Esophagus (tissue), 2 donors: Measurements from ENCODE around the gene TULP3. TPM values are rescaled to one million over a fixed set of nuclear protein-coding genes. Genes with fewer than 3 reads are reported as not detected.

Experiments
- H3K27ac ChIP-seq, 2 donors: one replicate each; pipeline ENCODE4 v1.5.1; 2013; ENCODE audit warnings: low read depth in 2 of 2, mild to moderate bottlenecking in 2 of 2, inconsistent platforms in 1 of 2, low read length in 1 of 2, moderate library complexity in 1 of 2
- H3K27me3 ChIP-seq, 2 donors: one replicate each; pipeline ENCODE4 v1.6.1; 2013; ENCODE audit warnings: low read length in 2 of 2, control low read depth in 1 of 2, mild to moderate bottlenecking in 1 of 2; ENCODE audit not compliant: insufficient read depth in 2 of 2, control insufficient read depth in 1 of 2
- H3K36me3 ChIP-seq, 2 donors: one replicate each; pipeline ENCODE4 v1.6.1; 2013; ENCODE audit warnings: low read length in 1 of 2; ENCODE audit not compliant: control insufficient read depth in 2 of 2, insufficient read depth in 2 of 2
- H3K4me1 ChIP-seq, 2 donors: one replicate each; pipeline ENCODE4 v1.6.1; 2013; ENCODE audit warnings: low read length in 1 of 2; ENCODE audit not compliant: control insufficient read depth in 2 of 2, insufficient read depth in 2 of 2
- H3K4me3 ChIP-seq, 2 donors: one replicate each; pipeline ENCODE4 v1.5.1; 2013; ENCODE audit warnings: low read length in 2 of 2, mild to moderate bottlenecking in 2 of 2, low read depth in 1 of 2, moderate library complexity in 1 of 2
- H3K9me3 ChIP-seq, 2 donors: one replicate each; pipeline ENCODE4 v1.6.1; 2013; ENCODE audit warnings: mild to moderate bottlenecking in 2 of 2, low read depth in 1 of 2, low read length in 1 of 2, moderate library complexity in 1 of 2; ENCODE audit not compliant: control insufficient read depth in 2 of 2, insufficient read depth in 1 of 2
- WGBS, 2 donors: extraction: QIAGEN DNeasy Blood & Tissue Kit; methylation state at CpG; one replicate each; pipeline ENCODE4 v1.1.7; 2013; 5-methylcytosine and 5-hydroxymethylcytosine counted together
- polyA plus RNA-seq, 2 donors: library from polyadenylated mRNA; stranded (reverse); fragments of 200-250 nt; gene quantifications; one replicate each; pipeline ENCODE4 v1.2.3, GENCODE V29; 2013
- donor health status: healthy with polysubstance abuse.
- donor health status: Bipolar disorder and iron deficiency.

The TULP3 gene
- polyA plus RNA-seq, 2 donors, result 12.8 to 15.0 TPM

DNA sequence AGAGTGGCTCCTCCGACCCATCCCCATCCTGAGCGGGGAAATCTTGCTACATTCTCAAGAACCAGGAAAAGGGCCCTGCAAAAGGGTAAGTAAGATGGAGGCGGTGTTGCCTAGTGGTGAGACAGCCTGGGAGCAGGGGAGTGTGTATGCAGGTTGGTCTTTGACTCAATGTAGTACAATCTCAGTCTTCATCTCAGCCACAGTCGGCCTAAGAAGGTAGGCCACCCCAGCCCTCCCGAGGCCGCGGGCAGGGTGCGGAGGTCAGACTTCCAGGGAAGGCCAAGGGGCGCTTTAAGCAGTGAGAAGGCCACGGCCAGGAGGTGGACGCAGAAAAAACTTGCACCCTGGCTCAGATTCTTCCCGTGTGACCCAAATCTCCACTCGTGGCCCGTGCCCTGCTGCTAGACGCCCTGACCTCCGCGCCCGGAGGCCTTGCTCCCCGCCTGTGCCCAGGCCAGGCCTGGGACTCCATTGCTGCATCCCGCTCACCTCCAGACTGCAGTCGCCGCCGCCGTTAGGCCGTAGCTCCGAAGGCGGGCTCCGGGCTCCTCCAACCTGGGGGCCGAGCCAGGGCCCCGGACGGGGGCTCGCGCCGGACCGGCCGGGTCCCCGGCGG is 14.2 kb upstream of the TULP3 start:
- H3K27ac ChIP-seq, result peak overlapping the region; percentile 34 to 97
- WGBS, 2 donors, result 4% methylated on average over 37 to 38 of the region's 38 CpGs
- no peaks in the 10 kb centered on the region for H3K27me3 ChIP-seq

GRCh38 chr12:2877047-2877952 is 13.4 kb upstream of the TULP3 start, which contains the start of the genes FOXM1 and RHNO1:
FOXM1 (minus strand) TSS chr12:2877174; CDS start chr12:2874478, 2,696 bp downstream.
RHNO1 (plus strand) TSS chr12:2877223; CDS start chr12:2885367, 8,144 bp downstream.
- 0% methylated on average over 59 to 70 of the region's 70 CpGs for WGBS, 2 donors
- no peaks in the 10 kb centered on the region for H3K27me3 ChIP-seq
- H3K27ac ChIP-seq, result peak within 1 kb of the TSS; percentile 90 to 97
- H3K9me3 ChIP-seq, result no peaks in the 10 kb centered on the region
- peaks cover 0 to 6% of the 10 kb centered on the region in 2 donors for H3K4me1 ChIP-seq
- H3K4me3 ChIP-seq, result peak within 1 kb of the TSS; percentile 64 to 86
- H3K36me3 ChIP-seq, result no peaks in the 10 kb centered on the region

More for the DNA sequence above, 14.2 kb upstream of the TULP3 start:
- Histone ChIP-seq H3K4me1 (peaks cover 0 to 6% of the 10 kb centered on the region in 2 donors), H3K4me3 (peak overlapping the region; percentile 64 to 86), H3K9me3 (no peaks in the 10 kb centered on the region), H3K36me3 (no peaks in the 10 kb centered on the region)

GRCh38 chr12:2877953-2878732 is 12.5 kb upstream of the TULP3 start:
- Histone ChIP-seq H3K4me3 (peak overlapping the region; percentile 64 to 86), H3K27ac (peak overlapping the region; percentile 90 to 97), H3K27me3 (no peaks in the 10 kb centered on the region), H3K4me1 (peaks cover 0 to 6% of the 10 kb centered on the region in 2 donors), H3K36me3 (no peaks in the 10 kb centered on the region), H3K9me3 (no peaks in the 10 kb centered on the region)
- 30% methylated on average over 16 of the region's 16 CpGs for WGBS, 2 donors

GRCh38 chr12:2879853-2880252 is 10.8 kb upstream of the TULP3 start:
- 97 to 99% methylated on average over 3 of the region's 3 CpGs for WGBS, 2 donors
- H3K36me3 ChIP-seq, result no peaks in the 10 kb centered on the region
- peaks cover 0 to 6% of the 10 kb centered on the region in 2 donors for H3K4me1 ChIP-seq
- H3K9me3 ChIP-seq, result no peaks in the 10 kb centered on the region
- no peak overlapping the region for H3K4me3 ChIP-seq
- no peaks in the 10 kb centered on the region for H3K27me3 ChIP-seq
- H3K27ac ChIP-seq, result no peak overlapping the region

DNA sequence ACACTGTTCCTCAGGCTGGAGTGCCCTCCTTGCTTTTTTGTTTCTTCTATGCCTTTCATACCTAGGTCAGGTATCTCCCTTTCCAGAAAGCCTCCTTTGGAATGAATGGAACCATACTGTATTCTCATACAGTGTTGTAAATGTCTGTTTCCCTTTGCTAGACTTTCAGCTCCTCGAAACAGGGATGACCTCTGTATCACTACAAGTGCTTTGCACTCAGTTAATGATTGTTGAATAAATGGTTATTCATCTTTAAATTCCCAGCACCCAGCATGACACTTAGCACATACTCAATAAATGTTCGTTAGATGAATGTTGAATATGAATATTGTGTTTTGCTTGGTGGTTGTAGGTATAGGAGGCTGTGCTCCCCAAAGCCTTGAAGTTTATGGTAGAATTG is 5.9 kb upstream of the TULP3 start:
- no peaks in the 10 kb centered on the region for H3K4me1 ChIP-seq
- H3K27ac ChIP-seq, result no peak overlapping the region
- H3K9me3 ChIP-seq, result no peaks in the 10 kb centered on the region
- no peak overlapping the region for H3K4me3 ChIP-seq
- no peaks in the 10 kb centered on the region for H3K27me3 ChIP-seq
- 78 to 86% methylated on average over 2 of the region's 2 CpGs for WGBS, 2 donors
- no peaks in the 10 kb centered on the region for H3K36me3 ChIP-seq

DNA sequence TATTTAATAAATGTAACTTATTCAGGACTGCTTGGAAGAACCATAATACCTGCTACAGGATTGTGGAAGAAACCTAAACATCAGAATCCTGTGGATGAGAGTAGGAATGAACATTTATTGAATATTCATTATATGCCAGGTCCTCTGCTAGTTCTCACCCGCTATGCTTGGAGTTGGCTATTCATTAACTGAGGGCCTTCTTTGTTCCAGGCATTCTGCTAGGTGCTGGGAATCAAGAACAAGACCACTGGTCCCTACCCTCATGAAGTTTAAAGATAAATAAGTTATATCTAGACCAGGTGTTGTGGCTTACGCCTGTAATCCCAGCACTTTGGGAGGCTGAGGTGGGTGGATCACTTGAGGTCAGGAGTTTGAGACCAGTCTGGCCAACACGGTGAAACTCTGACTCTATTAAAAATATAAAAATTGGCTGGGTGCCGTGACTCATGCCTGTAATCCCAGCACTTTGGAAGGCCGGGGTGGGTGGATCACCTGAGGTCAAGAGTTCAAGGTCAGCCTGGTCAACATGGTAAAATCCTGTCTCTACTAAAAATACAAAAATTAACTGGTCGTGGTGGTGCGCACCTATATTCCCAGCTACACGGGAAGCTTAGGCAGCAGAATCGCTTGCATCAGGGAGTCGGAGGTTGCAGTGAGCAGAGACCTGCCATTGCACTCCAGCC is 3.8 kb upstream of the TULP3 start:
- 85 to 89% methylated on average over 10 of the region's 10 CpGs for WGBS, 2 donors
- no peak overlapping the region for H3K27ac ChIP-seq
- H3K36me3 ChIP-seq, result no peaks in the 10 kb centered on the region
- no peaks in the 10 kb centered on the region for H3K27me3 ChIP-seq
- H3K9me3 ChIP-seq, result no peaks in the 10 kb centered on the region
- no peaks in the 10 kb centered on the region for H3K4me1 ChIP-seq
- no peak overlapping the region for H3K4me3 ChIP-seq

- Histone ChIP-seq H3K27me3 (no peaks in the 10 kb centered on the region), H3K36me3 (no peaks in the 10 kb centered on the region), H3K4me1 (no peaks in the 10 kb centered on the region), H3K9me3 (no peaks in the 10 kb centered on the region), H3K27ac (peak overlapping the region; percentile 90 to 92), H3K4me3 (peak overlapping the region; percentile 88 to 89)
- WGBS, 2 donors, result 72% methylated on average over 10 of the region's 10 CpGs
Measured at GRCh38 chr12:2890001-2890387, 697 bp upstream of the TULP3 start.

DNA sequence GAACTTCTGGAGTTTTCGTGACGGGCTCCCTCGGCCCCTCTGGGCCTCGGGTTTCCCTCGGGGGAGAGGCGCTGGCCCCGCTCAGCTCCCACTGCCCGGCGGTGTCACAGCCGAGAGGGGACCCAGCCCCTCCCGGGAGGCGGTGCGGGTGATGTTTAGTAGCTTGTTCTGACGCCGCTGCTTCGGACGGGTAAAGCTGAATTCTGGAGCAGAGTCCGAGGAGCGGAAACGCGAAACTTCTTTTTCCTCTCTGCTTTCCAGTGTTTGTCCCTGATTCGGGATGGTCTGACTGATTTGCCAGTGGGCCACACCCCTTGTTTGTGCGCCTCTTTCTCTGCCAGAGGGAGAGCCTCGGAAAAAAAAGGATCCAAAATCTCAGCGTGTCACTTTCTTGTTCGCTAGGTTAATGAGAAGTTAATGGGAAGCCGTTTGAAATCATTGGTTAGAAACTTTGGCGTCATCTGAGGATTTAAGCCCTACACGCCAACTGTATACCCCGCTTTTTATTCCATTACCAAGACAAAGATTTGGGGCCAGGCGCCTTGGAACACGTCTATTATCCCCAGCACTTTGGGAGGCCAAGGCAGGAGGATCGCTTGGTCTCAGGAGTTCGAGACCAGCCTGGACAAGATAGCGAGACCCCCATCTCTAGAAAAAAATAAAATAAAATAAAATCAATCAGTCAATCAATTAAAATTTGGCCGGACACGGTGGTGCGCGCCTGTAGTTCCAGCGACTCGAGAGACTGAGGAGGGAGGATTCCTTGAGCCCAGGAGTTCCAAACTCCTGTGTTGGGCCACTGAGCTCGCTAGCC is 756 bp downstream of the TULP3 start:
- peak overlapping the region; percentile 88 to 89 for H3K4me3 ChIP-seq
- H3K36me3 ChIP-seq, result no peaks in the 10 kb centered on the region
- no peaks in the 10 kb centered on the region for H3K27me3 ChIP-seq
- peak overlapping the region; percentile 92 to 96 for H3K27ac ChIP-seq
- H3K4me1 ChIP-seq, result no peaks in the 10 kb centered on the region
- no peaks in the 10 kb centered on the region for H3K9me3 ChIP-seq
- WGBS, 2 donors, result 19 to 20% methylated on average over 42 of the region's 42 CpGs
